ENCODE measurements around the gene FHIT.

Gene FHIT

DNA sequence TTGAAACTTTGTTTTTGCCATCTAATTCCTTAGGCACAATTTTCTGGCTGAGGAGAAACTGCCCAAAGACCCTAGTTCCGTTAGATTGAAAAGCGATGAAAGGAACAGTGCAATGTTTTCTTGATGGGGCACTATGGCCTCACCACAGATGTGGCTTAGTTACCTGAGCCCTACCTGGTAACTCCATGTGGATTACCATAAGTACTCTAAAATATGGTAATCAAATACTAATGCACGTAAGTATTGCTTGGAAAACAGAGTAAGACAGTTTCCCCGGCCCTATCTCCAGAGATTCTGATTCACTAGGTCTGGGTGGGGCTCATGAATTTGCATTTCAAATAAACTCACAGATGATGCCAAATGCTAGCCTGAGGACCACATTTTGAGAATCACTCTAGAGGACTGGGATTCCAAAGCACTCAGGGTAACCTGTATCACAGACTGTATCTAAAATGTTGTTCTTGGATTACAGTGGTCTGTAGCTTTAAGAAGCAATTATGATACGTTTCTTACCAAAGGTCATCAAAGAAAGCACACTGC lies 806.3 kb downstream of the FHIT start:
- DNase-seq, result no peak

DNA sequence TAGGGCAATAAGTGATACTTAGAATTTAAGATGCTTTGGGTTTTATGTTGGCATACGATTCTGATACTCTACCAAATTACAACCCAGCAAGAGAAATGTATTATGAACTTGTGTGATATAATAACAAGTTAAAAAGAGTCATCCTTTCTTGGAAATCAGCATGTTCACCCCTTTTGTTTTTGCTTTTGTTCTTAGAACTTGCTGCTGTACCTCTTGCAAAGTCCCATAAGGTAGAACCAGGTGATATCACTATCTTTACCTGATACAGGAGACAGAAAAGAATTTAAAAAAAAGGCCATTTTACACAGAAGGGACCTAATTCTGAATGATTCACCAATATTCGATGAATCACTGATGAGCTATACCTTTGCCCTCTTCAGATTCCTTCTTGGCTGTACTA lies 810.4 kb downstream of the FHIT start:
- no peak for DNase-seq

DNA sequence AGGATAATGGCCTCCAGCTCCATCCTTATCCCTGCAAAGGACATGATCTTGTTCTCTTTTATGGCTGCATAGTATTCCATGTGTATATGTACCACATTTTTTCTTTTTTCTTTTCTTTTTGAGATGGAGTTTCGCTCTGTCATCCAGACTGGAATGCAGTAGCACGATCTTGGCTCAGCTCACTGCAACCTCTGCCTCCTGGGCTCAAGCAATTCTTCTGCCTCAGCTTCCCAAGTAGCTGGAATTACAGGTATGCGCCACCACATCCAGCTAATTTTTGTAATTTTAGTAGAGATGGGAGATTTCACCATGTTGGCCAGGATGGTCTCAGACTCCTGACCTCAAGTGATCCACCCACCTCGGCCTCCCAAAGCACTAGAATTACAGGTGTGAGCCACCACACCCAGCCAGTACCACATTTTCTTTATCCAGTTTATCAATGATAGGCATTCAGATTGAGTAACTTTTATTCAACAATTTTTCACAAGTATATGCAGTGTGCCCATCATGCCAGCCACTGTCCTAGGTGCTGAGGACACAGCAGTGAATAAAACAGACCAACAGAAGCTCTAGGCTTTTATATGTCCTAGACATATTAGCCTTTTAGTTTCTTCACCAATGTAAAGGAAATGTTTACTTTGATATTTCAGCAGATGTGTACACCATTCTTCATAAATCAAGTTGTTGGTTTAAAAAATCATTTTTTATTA lies 815.2 kb downstream of the FHIT start:
- no peak for DNase-seq

DNA sequence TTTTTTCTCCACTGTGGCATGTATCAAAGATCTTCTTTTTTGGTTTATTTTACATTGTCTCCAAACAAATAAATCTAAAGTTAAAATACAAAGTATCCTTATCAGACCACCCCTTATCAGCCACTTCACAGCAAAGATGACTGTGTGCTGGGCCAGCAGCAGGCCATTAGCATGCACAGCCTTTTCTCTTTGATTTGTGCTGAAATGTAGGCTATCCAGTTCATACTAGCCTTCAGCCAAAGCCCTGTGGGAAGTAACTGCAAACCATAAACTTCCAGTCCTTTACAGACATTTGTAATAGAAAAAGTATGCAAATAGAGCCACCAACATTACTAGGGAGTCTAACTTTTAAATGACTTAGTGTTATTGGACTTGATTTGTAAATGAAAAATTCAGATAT lies 816.3 kb downstream of the FHIT start:
- no peak for DNase-seq

DNA sequence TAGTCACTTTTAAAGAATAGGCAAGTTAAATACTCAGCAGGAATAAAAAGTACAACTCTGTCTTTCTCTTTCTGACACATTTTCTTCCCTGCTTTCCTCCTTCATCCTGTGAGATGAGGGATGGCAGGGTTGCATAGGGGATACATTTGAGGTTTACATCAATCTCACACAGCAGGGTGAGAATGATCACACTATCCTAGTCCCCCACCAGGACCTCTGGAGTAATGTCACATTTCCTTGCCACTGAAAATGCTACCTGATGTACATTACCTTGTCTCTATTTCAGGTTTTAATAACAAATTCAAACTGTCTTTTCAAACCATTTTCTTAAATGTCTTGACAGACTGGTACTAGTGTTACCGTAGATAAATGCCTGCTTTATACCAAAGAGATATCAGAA lies 816.9 kb downstream of the FHIT start:
- DNase-seq, result no peak

DNA sequence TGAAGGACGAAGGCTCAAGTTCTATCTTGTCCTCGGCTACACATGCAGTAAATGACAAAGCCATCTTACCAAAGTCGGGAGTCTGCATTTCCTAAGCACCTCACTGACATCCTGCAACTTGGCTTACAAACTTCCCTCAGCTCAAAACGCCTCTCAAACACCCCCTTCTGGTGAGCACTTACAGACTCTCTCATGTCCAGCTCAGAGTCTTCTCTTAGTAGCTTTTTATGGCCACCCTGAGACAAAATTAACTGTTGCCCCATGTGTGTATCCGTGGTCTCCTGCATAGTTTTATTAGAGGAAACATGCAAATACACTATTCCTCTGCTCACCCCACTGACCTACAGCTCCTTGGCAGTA lies 819.7 kb downstream of the FHIT start:
- DNase-seq, result peak; percentile 20

DNA sequence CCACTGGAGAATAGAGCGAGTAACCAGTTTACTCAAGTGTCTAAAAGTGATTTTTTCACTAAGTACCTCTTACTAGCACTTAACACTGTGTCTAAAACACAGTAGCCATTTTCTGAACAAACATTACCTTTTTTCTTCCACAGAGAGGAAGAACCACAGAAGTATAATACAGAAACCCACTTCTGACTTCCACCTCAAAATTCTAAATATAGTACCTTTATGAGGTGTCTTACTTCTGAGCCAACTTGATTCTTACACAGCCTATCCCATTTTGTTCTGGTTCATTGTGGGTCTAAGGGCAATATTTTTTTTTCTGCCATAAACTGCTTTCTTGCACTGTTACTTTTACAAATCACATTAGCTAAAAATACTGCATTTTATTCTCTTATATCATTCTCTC lies 821.0 kb downstream of the FHIT start:
- DNase-seq, result no peak

DNA sequence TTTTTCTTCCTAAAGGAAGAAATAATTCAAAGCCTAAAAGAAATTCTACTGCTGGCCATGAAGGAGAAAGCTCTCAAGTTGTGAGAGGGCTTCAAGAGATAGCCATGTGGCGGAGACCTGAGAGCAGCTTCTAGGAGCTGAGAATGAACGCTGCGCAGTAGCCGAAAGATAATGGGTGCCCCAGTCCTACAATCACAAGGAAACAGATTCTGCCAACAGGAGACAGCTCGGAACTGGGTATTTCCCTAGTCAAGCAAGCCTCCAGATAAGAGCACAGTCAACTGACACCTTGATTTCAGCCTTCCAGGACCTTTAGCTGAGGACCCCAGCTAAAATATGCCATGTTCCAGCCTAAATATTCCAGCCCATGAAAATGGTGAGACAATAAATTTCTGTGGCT lies 824.1 kb downstream of the FHIT start:
- DNase-seq, result no peak

DNA sequence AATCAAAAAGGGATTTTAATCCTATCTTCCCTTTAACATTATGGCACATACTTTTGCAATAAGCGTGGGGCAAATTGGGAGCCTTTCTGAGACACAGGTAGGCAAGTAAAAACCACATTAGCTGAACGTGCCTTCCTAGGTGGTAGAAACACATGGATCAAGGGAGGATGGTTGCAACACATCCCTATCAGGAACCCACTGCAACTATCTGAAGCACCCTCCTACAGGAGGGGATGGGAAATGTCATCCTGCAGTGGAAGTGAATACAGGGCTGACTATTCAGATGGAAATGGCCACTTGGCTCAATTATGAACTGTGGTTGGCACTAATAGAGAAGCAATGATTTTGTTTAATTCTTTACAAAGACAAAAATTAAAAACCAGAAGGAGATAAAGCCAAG lies 826.3 kb downstream of the FHIT start:
- no peak for DNase-seq

DNA sequence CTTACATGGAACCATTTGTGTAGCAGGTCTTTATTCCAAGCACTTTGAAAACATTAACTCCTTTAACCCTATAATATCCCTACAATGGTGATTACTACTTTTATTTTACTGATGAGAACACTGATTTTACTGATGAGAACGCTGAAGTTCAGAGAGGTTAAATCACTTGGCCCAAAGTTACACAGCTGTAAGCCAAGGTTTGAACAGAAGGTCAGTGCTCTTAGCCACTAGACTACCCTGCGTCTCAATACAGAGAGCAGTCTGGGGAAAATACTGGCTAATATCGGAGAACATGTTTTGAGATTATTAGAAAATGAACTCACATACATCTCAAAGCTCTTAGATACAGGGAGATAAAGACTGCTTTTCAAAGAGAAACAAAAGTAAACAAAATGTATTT lies 827.2 kb downstream of the FHIT start:
- no peak for DNase-seq

DNA sequence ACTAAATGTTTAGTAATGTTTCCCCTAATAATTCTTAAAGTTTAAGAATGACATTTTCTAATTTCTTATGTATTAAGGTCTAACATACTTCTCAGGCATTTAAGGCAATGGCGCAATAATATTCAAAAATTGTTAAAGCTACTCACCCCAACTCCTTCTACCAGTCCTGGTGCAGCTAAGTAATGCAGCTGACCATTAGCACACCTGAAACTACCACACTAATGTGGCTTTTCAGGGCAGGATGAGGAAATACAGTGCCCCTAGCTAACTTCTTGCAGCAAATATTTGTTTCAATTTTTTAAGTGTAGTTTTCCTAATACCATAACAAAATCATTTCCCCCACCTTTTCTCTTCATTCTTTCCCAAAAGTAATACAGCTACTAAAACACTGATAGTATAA lies 827.7 kb downstream of the FHIT start:
- no peak for DNase-seq

DNA sequence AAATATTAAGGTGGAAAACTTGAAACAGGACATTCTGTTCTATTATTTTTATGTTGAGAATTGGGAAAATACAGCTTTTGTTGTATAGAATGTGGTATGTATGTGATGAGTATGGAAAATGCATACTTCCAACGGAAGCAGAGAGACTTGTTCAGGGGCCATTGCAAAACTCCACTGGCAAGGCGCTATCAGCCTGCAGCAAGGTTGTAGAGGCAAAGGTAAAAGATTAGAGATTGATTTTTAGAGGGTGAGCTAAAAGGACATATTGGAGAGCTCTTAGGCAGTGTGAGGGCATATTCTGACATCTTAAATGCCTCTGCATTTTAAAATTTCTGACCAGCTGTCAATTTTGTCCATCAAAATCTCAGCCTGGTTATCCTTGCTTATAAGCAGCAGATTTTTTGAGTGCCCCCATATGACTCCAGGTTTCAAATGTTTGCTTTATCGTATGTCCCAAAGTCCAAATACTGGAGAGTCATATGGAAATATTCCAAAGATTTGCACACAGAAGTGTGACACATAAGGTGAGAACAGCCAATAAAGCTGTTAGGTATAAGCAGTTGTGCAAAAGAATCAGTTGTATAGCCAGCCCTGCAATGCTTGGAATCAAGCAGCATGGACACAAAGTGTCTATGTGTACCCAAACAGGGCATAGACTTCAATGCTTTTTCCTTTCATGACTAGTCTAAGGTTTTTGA lies 829.4 kb downstream of the FHIT start:
- DNase-seq, result no peak

DNA sequence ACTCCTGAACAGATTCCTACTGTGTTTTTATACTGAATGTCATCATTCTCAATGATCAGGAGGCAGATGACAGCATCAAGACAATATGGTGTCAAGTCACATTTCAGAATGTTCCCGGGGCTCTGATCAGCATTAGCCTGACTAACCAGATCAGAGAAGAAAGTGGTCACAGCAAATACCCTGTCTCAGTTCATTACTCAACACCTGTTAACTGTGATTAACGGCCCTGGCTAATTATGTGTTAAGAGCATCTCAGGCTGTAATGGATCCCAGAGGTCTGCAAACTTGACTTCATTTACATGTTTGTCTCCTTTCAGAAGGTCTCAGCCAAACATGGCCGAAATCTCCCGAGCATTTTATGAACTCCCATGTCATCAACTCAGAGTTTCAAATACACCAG lies 833.7 kb downstream of the FHIT start:
- DNase-seq, result peak; percentile 91

DNA sequence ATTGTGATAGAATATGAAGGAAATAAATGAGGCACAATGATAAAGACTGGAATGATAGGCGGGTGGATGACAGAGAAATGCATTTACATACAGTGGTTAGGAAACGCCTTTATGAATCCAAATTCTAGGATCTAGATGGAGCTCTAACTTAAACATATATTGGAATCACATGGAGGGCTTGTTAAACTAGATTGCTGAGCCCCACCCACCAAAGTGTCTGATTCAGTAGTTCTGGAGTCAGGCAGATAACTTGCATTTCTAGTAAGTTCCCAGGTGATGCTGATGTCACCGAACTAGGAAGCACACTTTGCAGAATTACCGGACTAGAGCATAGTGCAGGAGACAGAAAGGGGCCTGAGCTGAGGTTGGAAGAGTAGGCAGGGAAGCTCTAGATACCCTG lies 837.2 kb downstream of the FHIT start:
- no peak for DNase-seq

DNA sequence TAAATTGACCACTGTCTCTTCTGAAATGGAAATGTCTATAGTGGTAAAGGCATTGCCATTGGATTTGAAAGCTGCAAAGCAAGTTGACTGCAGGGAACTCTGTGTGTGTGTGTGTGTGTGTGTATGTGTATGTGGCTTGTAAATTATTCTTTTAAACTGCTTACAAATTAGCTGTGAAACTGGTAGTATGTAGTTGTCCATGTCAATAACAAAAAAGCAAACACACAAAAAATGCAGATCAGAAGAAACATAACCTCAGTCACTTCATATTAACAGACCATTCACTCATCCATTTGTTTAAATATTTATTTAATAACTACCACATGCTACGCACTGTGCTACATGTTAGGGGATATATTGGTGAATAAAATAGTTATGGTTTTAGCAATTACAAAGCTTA lies 837.7 kb downstream of the FHIT start:
- DNase-seq, result no peak

DNA sequence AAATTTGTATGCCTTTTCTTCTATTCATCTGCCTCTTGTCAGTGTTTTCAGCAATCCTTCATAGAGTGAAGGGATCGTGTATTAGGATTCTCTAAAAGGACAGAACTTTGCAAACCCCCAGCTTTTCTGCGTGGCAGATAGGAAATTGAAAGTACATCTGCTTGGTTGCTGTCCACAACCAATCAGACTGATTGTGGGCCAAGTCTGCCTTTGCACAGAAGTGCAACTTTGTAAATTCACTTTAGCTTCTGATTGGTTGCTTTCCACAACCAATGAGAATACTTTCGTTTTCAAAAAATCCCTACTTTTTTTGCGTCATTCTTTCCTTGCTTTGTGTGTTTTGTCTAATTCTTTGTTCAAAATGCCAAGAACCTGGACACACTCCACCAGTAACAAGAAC lies 847.4 kb downstream of the FHIT start:
- DNase-seq, result no peak

DNA sequence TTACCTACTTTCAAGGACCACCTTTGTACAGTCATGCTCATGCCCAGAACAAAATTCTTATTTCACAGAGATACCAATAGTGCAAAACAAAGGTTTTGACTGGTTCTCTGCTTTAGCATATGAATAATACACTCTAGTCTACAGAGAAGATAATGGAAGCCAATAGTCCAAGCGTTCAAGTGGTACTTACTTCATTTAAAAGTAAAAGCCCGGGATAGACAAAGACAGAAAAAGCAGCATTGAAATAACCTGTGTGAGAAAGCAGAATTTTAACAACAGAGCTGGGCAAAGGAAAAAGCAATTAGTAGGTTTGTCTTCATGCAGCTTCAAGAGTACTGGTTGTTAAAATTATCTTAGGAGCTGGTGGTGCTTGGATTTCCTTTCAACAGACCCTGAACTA lies 848.3 kb downstream of the FHIT start:
- no peak for DNase-seq

DNA sequence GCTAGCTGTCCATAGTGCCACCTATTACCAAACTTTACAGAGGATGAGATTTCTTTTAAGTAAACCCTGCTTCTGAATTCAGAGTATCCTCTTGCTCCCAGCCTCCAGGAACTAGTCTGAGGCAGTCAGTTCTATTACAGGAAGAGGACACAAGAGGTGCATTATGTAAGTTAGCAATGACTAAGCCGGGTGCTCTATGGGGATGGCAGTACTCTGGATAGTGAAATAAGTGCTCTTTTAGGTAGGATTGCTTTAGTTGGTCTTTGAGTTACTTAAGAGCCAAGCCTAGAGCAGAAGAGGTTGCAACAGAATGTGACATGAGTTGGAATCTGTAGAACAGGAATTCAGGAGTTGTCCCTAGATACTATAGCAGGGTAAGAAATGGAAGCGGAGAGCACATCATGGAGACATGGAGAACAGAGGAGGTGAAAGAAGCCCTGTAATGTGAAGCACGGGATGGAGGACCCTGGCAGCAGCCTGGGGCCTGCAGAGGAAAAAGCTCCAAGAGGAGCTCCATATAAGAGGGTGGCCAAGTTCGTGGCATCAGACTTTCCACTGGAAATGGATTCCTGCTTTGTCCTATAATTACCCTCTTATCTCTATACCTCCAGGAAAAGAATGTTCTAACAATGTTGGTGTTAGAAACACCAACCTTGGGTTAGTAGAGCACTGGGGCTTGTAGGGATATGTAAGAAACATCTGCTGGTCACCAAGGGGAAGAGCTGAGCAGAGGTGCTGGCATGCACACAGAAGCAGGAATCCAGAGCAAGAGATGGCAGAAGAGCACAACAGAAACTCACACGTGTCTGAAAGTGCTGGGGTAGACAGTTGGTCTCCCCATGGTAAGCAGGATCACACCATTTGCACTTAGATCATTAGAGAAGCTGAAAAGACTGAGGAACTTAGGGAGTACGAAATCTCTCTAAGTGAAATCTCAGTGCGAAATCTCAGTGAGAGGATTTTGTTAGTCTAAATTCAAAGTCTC lies 851.1 kb downstream of the FHIT start:
- DNase-seq, result peak; percentile 71

DNA sequence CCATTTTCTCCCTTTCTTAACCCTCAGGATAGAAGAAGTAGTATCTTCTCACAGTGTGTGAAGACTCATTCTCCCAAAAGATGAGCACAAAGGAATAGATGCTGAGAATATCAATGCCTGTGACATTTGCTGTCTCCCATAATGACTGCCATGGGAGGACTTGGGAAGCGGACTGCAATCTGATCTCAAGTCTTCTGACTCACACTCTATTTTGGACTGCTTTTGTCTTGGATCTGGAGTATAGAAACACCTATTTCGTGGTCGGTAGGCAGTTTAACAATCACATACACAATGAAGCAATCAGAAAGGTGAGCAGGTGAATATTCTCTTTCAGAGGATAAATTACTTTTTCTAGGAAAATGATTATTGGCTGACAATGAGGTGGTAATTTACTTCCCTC lies 852.0 kb downstream of the FHIT start:
- DNase-seq, result peak; percentile 86

DNA sequence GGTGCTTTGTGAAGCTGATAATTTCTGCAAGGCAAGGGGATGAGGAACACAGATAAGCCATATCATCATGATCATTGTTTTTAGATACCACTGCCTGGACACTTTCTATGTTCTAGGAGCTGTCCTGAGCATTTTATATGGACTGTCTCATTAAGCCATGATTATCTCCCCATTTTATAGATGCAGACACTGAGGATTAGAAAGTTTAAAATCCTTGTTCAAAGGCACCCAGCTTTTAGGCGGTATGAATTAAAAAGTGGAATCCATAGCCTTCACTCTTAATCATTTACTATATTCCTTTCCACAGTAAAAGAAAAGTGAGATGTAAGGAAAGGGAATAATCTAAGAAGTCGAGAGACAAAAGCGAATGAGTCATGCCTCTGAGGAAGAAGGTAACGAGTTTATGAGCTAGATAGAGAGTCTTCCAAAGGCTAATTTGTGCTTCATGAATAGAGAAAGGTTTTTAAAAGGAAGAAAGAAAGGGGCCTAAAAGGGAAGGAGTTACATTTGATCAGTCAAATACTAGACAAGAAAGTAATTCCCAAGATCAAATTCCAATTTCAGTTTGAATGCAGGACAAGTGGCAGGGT lies 856.0 kb downstream of the FHIT start:
- DNase-seq, result no peak

DNA sequence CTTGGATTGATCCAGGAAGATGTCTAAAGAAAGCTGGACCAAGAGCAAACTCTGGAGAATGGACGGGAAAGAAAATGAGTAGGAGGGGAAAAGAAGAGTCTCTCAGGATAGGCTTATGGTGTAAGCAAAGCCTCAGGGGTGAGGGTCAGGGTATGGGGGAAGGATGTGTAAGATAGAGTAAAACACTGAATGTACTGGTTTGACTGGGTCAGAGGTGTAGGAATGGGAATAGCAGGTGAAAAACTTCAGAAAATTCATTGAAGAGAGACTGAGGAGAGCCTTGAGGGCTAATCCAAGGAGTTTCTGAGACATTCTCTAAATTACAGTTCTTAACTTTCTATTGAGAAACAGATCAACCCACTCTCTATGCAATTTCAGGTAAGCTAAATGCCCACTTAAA lies 857.3 kb downstream of the FHIT start:
- no peak for DNase-seq

DNA sequence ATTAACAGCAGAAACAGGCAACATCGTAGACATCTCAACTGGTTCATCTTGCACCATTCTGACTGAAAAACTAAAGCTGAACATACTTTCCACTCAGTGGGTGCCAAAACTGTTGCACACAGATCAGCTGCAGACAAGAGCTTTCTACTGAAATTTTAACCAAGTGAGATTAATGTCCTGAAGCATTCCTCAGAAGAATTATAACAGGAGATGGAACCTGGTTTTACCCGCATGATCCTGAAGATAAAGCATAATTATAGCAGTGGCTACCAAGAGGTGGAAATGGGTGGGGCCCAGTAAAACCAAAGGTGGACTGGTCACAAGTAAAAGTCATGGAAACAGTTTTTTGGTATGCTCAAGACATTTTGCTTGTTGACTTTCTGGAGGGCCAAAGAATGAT lies 858.8 kb downstream of the FHIT start:
- no peak for DNase-seq

DNA sequence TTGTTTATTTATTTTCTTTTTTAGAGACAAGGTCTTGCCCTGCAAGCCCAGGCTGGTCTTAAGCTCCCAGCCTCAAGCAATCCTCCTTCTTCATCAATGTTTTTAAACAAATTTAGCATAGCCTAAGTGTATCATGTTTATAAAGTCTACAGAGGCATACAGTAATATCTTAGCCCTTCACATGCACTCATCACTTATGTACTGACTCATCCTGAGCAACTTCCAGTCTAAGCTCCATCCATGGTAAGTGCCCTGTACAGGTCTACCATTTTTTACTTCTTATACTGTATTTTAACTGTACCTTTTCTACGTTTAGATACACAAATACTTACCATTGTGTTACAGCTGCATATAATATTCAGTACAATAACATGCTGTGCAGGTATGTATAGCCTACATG lies 860.0 kb downstream of the FHIT start:
- no peak for DNase-seq
